Fibroblast of mammary gland (primary cell): Measurements from ENCODE around the gene HSCB.
"Not testable (repeated sequence)": the region's sequence is repeated elsewhere in the genome, so short reads cannot be mapped to it uniquely, and the experiment has no call there.

Experiments
- DNase-seq: peaks from one replicate; pipeline ENCODE4 v3.0.0-alpha.2; 2010; ENCODE audit warnings: low read depth
- H3K4me3 ChIP-seq: 2 replicates; pipeline ENCODE4 v1.5.1; 2011; ENCODE audit warnings: low read depth, mild to moderate bottlenecking, low read length, moderate library complexity; ENCODE audit not compliant: control insufficient read depth
- CTCF ChIP-seq: conservative IDR thresholded peaks from 2 replicates; pipeline ENCODE4 v1.5.1; 2011; ENCODE audit warnings: low read depth, low read length, inconsistent platforms; ENCODE audit not compliant: control insufficient read depth, insufficient read depth

The HSCB gene

GRCh38 chr22:28741785-28742561 is at the start of gene HSCB, which contains the start of gene CHEK2:
Gene HSCB (plus strand): TSS chr22:28742039. CDS start chr22:28742096, 57 bp downstream.
Gene CHEK2 (minus strand): TSS chr22:28741820. CDS start chr22:28734721, 7,099 bp downstream.
- peak; percentile 3 for TF ChIP-seq CTCF
- H3K4me3 ChIP-seq = peak within 1 kb of the TSS; percentile 91

GRCh38 chr22:28693041-28693760 is 48.6 kb upstream of the HSCB start:
- not testable (repeated sequence) for DNase-seq

More at GRCh38 chr22:28741785-28742561, at the start of gene HSCB, which contains the start of gene CHEK2:
- DNase-seq = peak; percentile 99

GRCh38 chr22:28702891-28703290 is 38.9 kb upstream of the HSCB start:
- DNase-seq = no peak
- H3K4me3 ChIP-seq = no peak overlapping the region
- no peak for TF ChIP-seq CTCF

More at GRCh38 chr22:28693041-28693760, 48.6 kb upstream of the HSCB start:
- not testable (repeated sequence) for H3K4me3 ChIP-seq

- no peak for TF ChIP-seq CTCF
- DNase-seq = peak; percentile 61
- H3K4me3 ChIP-seq = no peak overlapping the region
Observed at GRCh38 chr22:28703436-28703835, 38.4 kb upstream of the HSCB start.

GRCh38 chr22:28706845-28707244 is 35.0 kb upstream of the HSCB start:
- no peak overlapping the region for H3K4me3 ChIP-seq
- DNase-seq = no peak
- no peak for TF ChIP-seq CTCF

GRCh38 chr22:28710107-28710506 is 31.7 kb upstream of the HSCB start:
- peak; percentile 36 for DNase-seq
- no peak for TF ChIP-seq CTCF
- no peak overlapping the region for H3K4me3 ChIP-seq
